HUES6 (cell line): ENCODE measurements around the gene CHST1.

Experiments used
- H3K27ac ChIP-seq: 2 replicates; pipeline ENCODE4 v1.7.0; 2013; ENCODE audit warnings: low read depth, mild to moderate bottlenecking, low read length, inconsistent platforms
- H3K27me3 ChIP-seq: 2 replicates; pipeline ENCODE4 v1.6.1; 2013; ENCODE audit warnings: low read length; ENCODE audit not compliant: control insufficient read depth, insufficient read depth
- H3K36me3 ChIP-seq: 2 replicates; pipeline ENCODE4 v1.6.1; 2013; ENCODE audit warnings: low read length; ENCODE audit not compliant: control insufficient read depth, insufficient read depth
- H3K4me1 ChIP-seq: 2 replicates; pipeline ENCODE4 v1.6.1; 2013; ENCODE audit warnings: low read length; ENCODE audit not compliant: control insufficient read depth, insufficient read depth
- H3K4me3 ChIP-seq: 2 replicates; pipeline ENCODE4 v1.5.1; 2013; ENCODE audit warnings: low read depth, low read length
- H3K9ac ChIP-seq: one replicate; pipeline ENCODE4 v1.6.1; 2013; ENCODE audit warnings: mild to moderate bottlenecking, low read length
- H3K9me3 ChIP-seq: 2 replicates; pipeline ENCODE4 v1.6.1; 2013; ENCODE audit warnings: low read depth, low read length; ENCODE audit not compliant: control insufficient read depth, insufficient read depth

Gene CHST1

GRCh38 chr11:45614196-45614828 lies 51.1 kb downstream of the CHST1 start:
- Histone ChIP-seq H3K27me3 (0 out of 2 replicates have a peak, but pooled peaks cover 3% of the 10 kb centered on the region), H3K36me3 (no peaks in the 10 kb centered on the region), H3K9ac (no peak overlapping the region), H3K4me3 (no peak overlapping the region), H3K9me3 (no peaks in the 10 kb centered on the region), H3K27ac (no peak overlapping the region), H3K4me1 (no peaks in the 10 kb centered on the region; the same call in 1 of the 2 replicates)

- no peak overlapping the region for H3K9ac ChIP-seq
- no peak overlapping the region for H3K27ac ChIP-seq
These were observed 54.8 kb downstream of the CHST1 start for GRCh38 chr11:45610627-45611026.

GRCh38 chr11:45609902-45610301 lies 55.5 kb downstream of the CHST1 start:
- 0 out of 2 replicates have a peak, but pooled peaks cover 3% of the 10 kb centered on the region for H3K27me3 ChIP-seq
- H3K9me3 ChIP-seq, result no peaks in the 10 kb centered on the region

More at GRCh38 chr11:45610627-45611026, 54.8 kb downstream of the CHST1 start:
- Histone ChIP-seq H3K4me3 (no peak overlapping the region), H3K36me3 (no peaks in the 10 kb centered on the region), H3K27me3 (0 out of 2 replicates have a peak, but pooled peaks cover 3% of the 10 kb centered on the region), H3K9me3 (no peaks in the 10 kb centered on the region), H3K4me1 (0 out of 2 replicates have a peak, but pooled peaks cover 8% of the 10 kb centered on the region)

GRCh38 chr11:45609337-45609736 lies 56.1 kb downstream of the CHST1 start:
- Histone ChIP-seq H3K4me3 (no peak overlapping the region), H3K36me3 (no peaks in the 10 kb centered on the region), H3K9ac (no peak overlapping the region), H3K27me3 (0 out of 2 replicates have a peak, but pooled peaks cover 3% of the 10 kb centered on the region), H3K27ac (no peak overlapping the region), H3K4me1 (peaks cover 10% of the 10 kb centered on the region), H3K9me3 (no peaks in the 10 kb centered on the region)

More at GRCh38 chr11:45609902-45610301, 55.5 kb downstream of the CHST1 start:
- no peak overlapping the region for H3K4me3 ChIP-seq
- no peak overlapping the region for H3K9ac ChIP-seq
- H3K4me1 ChIP-seq, result 0 out of 2 replicates have a peak, but pooled peaks cover 8% of the 10 kb centered on the region
- no peaks in the 10 kb centered on the region for H3K36me3 ChIP-seq
- H3K27ac ChIP-seq, result no peak overlapping the region

GRCh38 chr11:45607995-45608394 lies 57.4 kb downstream of the CHST1 start:
- Histone ChIP-seq H3K27me3 (0 out of 2 replicates have a peak, but pooled peaks cover 3% of the 10 kb centered on the region), H3K36me3 (no peaks in the 10 kb centered on the region), H3K4me1 (peaks cover 14% of the 10 kb centered on the region), H3K9me3 (no peaks in the 10 kb centered on the region), H3K4me3 (no peak overlapping the region), H3K27ac (no peak overlapping the region), H3K9ac (no peak overlapping the region)

GRCh38 chr11:45606514-45607281 lies 58.7 kb downstream of the CHST1 start:
- no peak overlapping the region for H3K4me3 ChIP-seq
- peaks cover 14% of the 10 kb centered on the region for H3K4me1 ChIP-seq
- no peaks in the 10 kb centered on the region for H3K9me3 ChIP-seq
- H3K27me3 ChIP-seq, result 0 out of 2 replicates have a peak, but pooled peaks cover 3% of the 10 kb centered on the region
- no peak overlapping the region for H3K27ac ChIP-seq
- no peak overlapping the region for H3K9ac ChIP-seq
- H3K36me3 ChIP-seq, result no peaks in the 10 kb centered on the region

- Histone ChIP-seq H3K9ac (no peak overlapping the region), H3K9me3 (no peaks in the 10 kb centered on the region), H3K27ac (no peak overlapping the region), H3K4me3 (no peak overlapping the region), H3K36me3 (no peaks in the 10 kb centered on the region), H3K4me1 (peaks cover 14% of the 10 kb centered on the region), H3K27me3 (no peaks in the 10 kb centered on the region)
These were observed 60.4 kb downstream of the CHST1 start for GRCh38 chr11:45605051-45605450.

GRCh38 chr11:45603946-45604682 lies 61.3 kb downstream of the CHST1 start:
- Histone ChIP-seq H3K27ac (no peak overlapping the region), H3K4me3 (no peak overlapping the region), H3K27me3 (no peaks in the 10 kb centered on the region), H3K9me3 (no peaks in the 10 kb centered on the region), H3K4me1 (peaks cover 14% of the 10 kb centered on the region), H3K9ac (no peak overlapping the region), H3K36me3 (no peaks in the 10 kb centered on the region)

GRCh38 chr11:45599161-45599943 lies 66.1 kb downstream of the CHST1 start:
- Histone ChIP-seq H3K9ac (no peak overlapping the region), H3K36me3 (no peaks in the 10 kb centered on the region), H3K27ac (no peak overlapping the region), H3K4me3 (no peak overlapping the region), H3K9me3 (no peaks in the 10 kb centered on the region), H3K27me3 (peaks cover 6% of the 10 kb centered on the region; the same call in 1 of the 2 replicates), H3K4me1 (peaks cover 5% of the 10 kb centered on the region)
